SK-N-SH (cell line): Measurements from ENCODE around the gene EDN1. TPM values are rescaled to one million over a fixed set of nuclear protein-coding genes. Genes with fewer than 3 reads are reported as not detected.

Experiments
- CTCF ChIA-PET: fragments of 300-600, 350-600 bp; formaldehyde crosslinking; extraction: SDS; loops from one replicate; lab custom pipeline; 2021; lab: Yijun Ruan, JAX
- POLR2A ChIA-PET: fragments of 350-600 bp; sonication (Branson Sonifier 250); formaldehyde crosslinking; extraction: SDS; loops from one replicate; lab custom pipeline; 2020; ENCODE audit warnings: antibody characterized with exemption, inconsistent platforms; lab: Yijun Ruan, JAX
- DNase-seq: peaks from one replicate; pipeline ENCODE4 v3.0.0; 2012
- H2AFZ ChIP-seq: fragments of 200-600 bp; sonication (generic); 2 replicates; pipeline ENCODE4 v1.8.1; 2016; ENCODE audit warnings: antibody characterized with exemption, mild to moderate bottlenecking, low read depth
- H3F3A ChIP-seq: fragments of 200-600 bp; sonication (generic); replicated peaks from 2 replicates; pipeline ENCODE3; 2016; ENCODE audit warnings: antibody characterized with exemption, mild to moderate bottlenecking; ENCODE audit not compliant: insufficient read depth
- H3K27ac ChIP-seq, 2 experiments: fragments of 200-500 bp in 1 of 2; fragments of 200-600 bp in 1 of 2; sonication (Bioruptor generic) in 1 of 2; sonication (generic), shearing (Covaris generic) in 1 of 2; 2 replicates each; pipeline versions ENCODE4 v1.5.1 to v1.6.1; 2014 to 2016; ENCODE audit warnings: low read depth in 2 of 2, inconsistent platforms in 1 of 2, low read length in 1 of 2, mild to moderate bottlenecking in 1 of 2, mixed read lengths in 1 of 2
- H3K27me3 ChIP-seq: fragments of 200-600 bp; sonication (generic), shearing (Covaris generic); 2 replicates; pipeline ENCODE4 v1.6.1; 2016; ENCODE audit warnings: mixed run types; ENCODE audit not compliant: insufficient read depth
- H3K36me3 ChIP-seq, 2 experiments: fragments of 200-500 bp in 1 of 2; fragments of 200-600 bp in 1 of 2; sonication (Bioruptor generic) in 1 of 2; sonication (generic) in 1 of 2; replicated peaks in 1 of 2; 2 replicates each; pipeline versions ENCODE3 to v1.5.1; 2014 to 2016; ENCODE audit warnings: low read length in 1 of 2, mild to moderate bottlenecking in 1 of 2; ENCODE audit not compliant: insufficient read depth in 2 of 2, control insufficient read depth in 1 of 2
- H3K4me1 ChIP-seq, 2 experiments: fragments of 200-500 bp in 1 of 2; fragments of 200-600 bp in 1 of 2; sonication (Bioruptor generic) in 1 of 2; sonication (generic), shearing (Covaris generic) in 1 of 2; 2 replicates each; pipeline versions ENCODE4 v1.5.1 to v1.6.1; 2014 to 2016; ENCODE audit warnings: low read depth in 1 of 2, low read length in 1 of 2, mixed run types in 1 of 2; ENCODE audit not compliant: insufficient read depth in 2 of 2, control insufficient read depth in 1 of 2
- H3K4me2 ChIP-seq: fragments of 200-600 bp; sonication (generic), shearing (Covaris generic); 2 replicates; pipeline ENCODE4 v1.6.1; 2017; ENCODE audit warnings: mixed run types
- H3K4me3 ChIP-seq, 2 experiments: fragments of 200-500 bp in 1 of 2; fragments of 200-600 bp in 1 of 2; sonication (Bioruptor generic) in 1 of 2; sonication (generic), shearing (Covaris generic) in 1 of 2; 2 replicates each; pipeline versions ENCODE4 v1.5.1 to v1.8.1; 2014 to 2016; ENCODE audit warnings: low read depth in 2 of 2, inconsistent platforms in 1 of 2, low read length in 1 of 2, mild to moderate bottlenecking in 1 of 2, mixed read lengths in 1 of 2, moderate library complexity in 1 of 2
- H3K79me2 ChIP-seq: fragments of 200-600 bp; sonication (generic); 2 replicates; pipeline ENCODE4 v1.8.1; 2017; ENCODE audit warnings: mild to moderate bottlenecking; ENCODE audit not compliant: insufficient read depth
- H3K9ac ChIP-seq: fragments of 200-600 bp; sonication (generic); 2 replicates; pipeline ENCODE4 v1.6.1; 2017; ENCODE audit warnings: mixed run types
- H3K9me2 ChIP-seq: fragments of 200-600 bp; sonication (generic); 2 replicates; pipeline ENCODE4 v1.6.1; 2017; ENCODE audit warnings: mixed run types
- H3K9me3 ChIP-seq: fragments of 200-600 bp; sonication (generic); 2 replicates; pipeline ENCODE4 v1.6.1; 2017; ENCODE audit warnings: mixed run types, mild to moderate bottlenecking, moderate library complexity
- H4K20me1 ChIP-seq: fragments of 200-600 bp; sonication (generic); 2 replicates; pipeline ENCODE4 v1.6.1; 2017; ENCODE audit warnings: mild to moderate bottlenecking, mixed run types; ENCODE audit not compliant: insufficient read depth
- CTCF ChIP-seq: fragments of 200-600 bp; sonication (generic); IDR thresholded peaks from 2 replicates; pipeline ENCODE4 v1.6.1; 2017; ENCODE audit warnings: antibody characterized with exemption, mild to moderate bottlenecking, moderate library complexity
- ELF1 ChIP-seq: IDR thresholded peaks from 2 replicates; pipeline ENCODE4 v1.4.0; 2012
- EZH2phosphoT487 ChIP-seq: fragments of 200-600 bp; sonication (generic); IDR thresholded peaks from 2 replicates; pipeline ENCODE4 v1.6.1; 2017; ENCODE audit warnings: low read depth, mixed run types, mild to moderate bottlenecking, antibody characterized with exemption, moderate library complexity, borderline replicate concordance
- FOSL2 ChIP-seq: IDR thresholded peaks from 2 replicates; pipeline ENCODE4 v1.4.0; 2012; ENCODE audit warnings: low read depth, mild to moderate bottlenecking, moderate library complexity, borderline replicate concordance
- FOXJ3 ChIP-seq: sonication (generic); formaldehyde crosslinking; IDR thresholded peaks from 2 replicates; pipeline ENCODE4 v1.5.1; 2020; ENCODE audit warnings: mild to moderate bottlenecking, missing genetic modification reagents
- GATA2 ChIP-seq: sonication (generic); formaldehyde crosslinking; IDR thresholded peaks from 2 replicates; pipeline ENCODE4 v1.5.0; 2020; ENCODE audit warnings: mild to moderate bottlenecking, missing genetic modification reagents
- IRF3 ChIP-seq: fragments of 150-350 bp; IDR thresholded peaks from 2 replicates; pipeline ENCODE4 v1.6.1; 2016; ENCODE audit warnings: mild to moderate bottlenecking, low read depth, low read length
- MAX ChIP-seq: IDR thresholded peaks from 2 replicates; pipeline ENCODE4 v1.4.0; 2012; ENCODE audit warnings: low read depth
- NRF1 ChIP-seq: IDR thresholded peaks from 2 replicates; pipeline ENCODE4 v1.6.1; 2012; ENCODE audit warnings: low read depth, mild to moderate bottlenecking, low read length
- PBX3 ChIP-seq: IDR thresholded peaks from 2 replicates; pipeline ENCODE4; 2012
- POLR2AphosphoS5 ChIP-seq: IDR thresholded peaks from 2 replicates; pipeline ENCODE4 v1.6.1; 2012; ENCODE audit warnings: low read depth, low read length
- RAD21 ChIP-seq: IDR thresholded peaks from 2 replicates; pipeline ENCODE4 v1.6.1; 2012; ENCODE audit warnings: mild to moderate bottlenecking, low read length
- RXRA ChIP-seq: IDR thresholded peaks from 2 replicates; pipeline ENCODE4 v1.4.0; 2012; ENCODE audit warnings: low read depth, mild to moderate bottlenecking, borderline replicate concordance
- SIN3A ChIP-seq: IDR thresholded peaks from 2 replicates; pipeline ENCODE4 v1.6.1; 2012; ENCODE audit warnings: low read depth, mild to moderate bottlenecking, low read length, moderate library complexity, borderline replicate concordance
- TAF1 ChIP-seq: IDR thresholded peaks from 2 replicates; pipeline ENCODE4 v1.6.1; 2012; ENCODE audit warnings: low read depth, mild to moderate bottlenecking, low read length, moderate library complexity, borderline replicate concordance
- TCF12 ChIP-seq: IDR thresholded peaks from 2 replicates; pipeline ENCODE4 v1.4.0; 2012
- TEAD4 ChIP-seq: IDR thresholded peaks from 2 replicates; pipeline ENCODE4 v1.4.0; 2012; ENCODE audit warnings: mild to moderate bottlenecking, borderline replicate concordance; ENCODE audit not compliant: insufficient read depth
- USF1 ChIP-seq: IDR thresholded peaks from 2 replicates; pipeline ENCODE4 v1.4.0; 2012; ENCODE audit warnings: low read depth, borderline replicate concordance
- USF2 ChIP-seq: fragments of 150-350 bp; IDR thresholded peaks from 2 replicates; pipeline ENCODE4 v1.6.1; 2017; ENCODE audit warnings: antibody characterized with exemption, low read length, low read depth, borderline replicate concordance
- WGBS: methylation state at CpG from one replicate; pipeline ENCODE4 v1.1.6; 2017; ENCODE audit warnings: low lambda C conversion rate; 5-methylcytosine and 5-hydroxymethylcytosine counted together
- polyA plus RNA-seq, 3 experiments: library from polyadenylated mRNA; depleted of rRNA; stranded (reverse); fragments of >200 nt; gene quantifications; 2 replicates each; pipeline ENCODE4 v1.2.3, GENCODE V29; 2012

The EDN1 gene
- polyA plus RNA-seq, 1 of the 3 experiments (the other 2 are of a cell fraction) = 1.3 TPM

- H3K79me2 ChIP-seq = no peaks in the 10 kb centered on the region
- no peak for TF ChIP-seq FOSL2
- no peak for TF ChIP-seq TEAD4
- no peak for TF ChIP-seq EZH2phosphoT487
- TF ChIP-seq IRF3 = no peak
- TF ChIP-seq USF2 = no peak
- no peak for TF ChIP-seq NRF1
- TF ChIP-seq RAD21 = no peak
- TF ChIP-seq CTCF = no peak
- no peak for TF ChIP-seq SIN3A
- no peak for TF ChIP-seq RXRA
- no peak for TF ChIP-seq POLR2AphosphoS5
- TF ChIP-seq FOXJ3 = no peak
- no peak for TF ChIP-seq TAF1
- no peak for TF ChIP-seq ELF1
- TF ChIP-seq TCF12 = no peak
- TF ChIP-seq MAX = no peak
- TF ChIP-seq GATA2 = no peak
- no peak for TF ChIP-seq PBX3
- TF ChIP-seq USF1 = no peak
- TF ChIP-seq, all 33 proteins: peak for 0
- H3K9ac ChIP-seq = no peak overlapping the region
- WGBS = 93% methylated on average over 2 of the region's 2 CpGs
- no peak overlapping the region for H3K4me3 ChIP-seq
- DNase-seq = no peak
- H4K20me1 ChIP-seq = no peaks in the 10 kb centered on the region
- CTCF ChIA-PET = interaction anchor here (0.9 to 1.9 kb wide), 2 partner anchors 10 to 18 kb away, joined by 3 to 4 read pairs; no protein-coding TSS in a partner anchor
- H2AFZ ChIP-seq = no peak overlapping the region
- H3K4me2 ChIP-seq = no peak overlapping the region
- H3K9me2 ChIP-seq = no peaks in the 10 kb centered on the region
- POLR2A ChIA-PET = no interaction called here
- H3K27me3 ChIP-seq = no peaks in the 10 kb centered on the region
- H3K27ac ChIP-seq = no peak overlapping the region
- H3K4me1 ChIP-seq = 0 out of 4 replicates have a peak, but pooled peaks cover 0 to 6% of the 10 kb centered on the region in 2 experiments
- peaks cover 6% of the 10 kb centered on the region for H3F3A ChIP-seq
- H3K9me3 ChIP-seq = no peaks in the 10 kb centered on the region
- no peaks in the 10 kb centered on the region for H3K36me3 ChIP-seq
These were observed 21.1 kb upstream of the EDN1 start for GRCh38 chr6:12269110-12269509.
